HUES48 (cell line): ENCODE measurements around the gene TSGA10IP.

Experiments
- H3K27ac ChIP-seq: one replicate; pipeline ENCODE4 v1.7.0; 2013; ENCODE audit warnings: low read depth, low read length, inconsistent platforms
- H3K27me3 ChIP-seq: 2 replicates; pipeline ENCODE4 v1.6.1; 2013; ENCODE audit warnings: mild to moderate bottlenecking, low read length; ENCODE audit not compliant: control insufficient read depth, insufficient read depth
- H3K36me3 ChIP-seq: 2 replicates; pipeline ENCODE4 v1.6.1; 2013; ENCODE audit warnings: low read length; ENCODE audit not compliant: control insufficient read depth, insufficient read depth
- H3K4me1 ChIP-seq: 2 replicates; pipeline ENCODE4 v1.6.1; 2013; ENCODE audit warnings: mild to moderate bottlenecking, low read length; ENCODE audit not compliant: control insufficient read depth, insufficient read depth
- H3K4me3 ChIP-seq: 2 replicates; pipeline ENCODE4 v1.5.1; 2013; ENCODE audit warnings: mild to moderate bottlenecking, low read depth, low read length
- H3K9ac ChIP-seq: 2 replicates; pipeline ENCODE4 v1.6.1; 2013; ENCODE audit warnings: mild to moderate bottlenecking, low read depth, low read length, moderate library complexity
- H3K9me3 ChIP-seq: 2 replicates; pipeline ENCODE4 v1.6.1; 2013; ENCODE audit warnings: low read length; ENCODE audit not compliant: control insufficient read depth, insufficient read depth

Gene TSGA10IP

DNA sequence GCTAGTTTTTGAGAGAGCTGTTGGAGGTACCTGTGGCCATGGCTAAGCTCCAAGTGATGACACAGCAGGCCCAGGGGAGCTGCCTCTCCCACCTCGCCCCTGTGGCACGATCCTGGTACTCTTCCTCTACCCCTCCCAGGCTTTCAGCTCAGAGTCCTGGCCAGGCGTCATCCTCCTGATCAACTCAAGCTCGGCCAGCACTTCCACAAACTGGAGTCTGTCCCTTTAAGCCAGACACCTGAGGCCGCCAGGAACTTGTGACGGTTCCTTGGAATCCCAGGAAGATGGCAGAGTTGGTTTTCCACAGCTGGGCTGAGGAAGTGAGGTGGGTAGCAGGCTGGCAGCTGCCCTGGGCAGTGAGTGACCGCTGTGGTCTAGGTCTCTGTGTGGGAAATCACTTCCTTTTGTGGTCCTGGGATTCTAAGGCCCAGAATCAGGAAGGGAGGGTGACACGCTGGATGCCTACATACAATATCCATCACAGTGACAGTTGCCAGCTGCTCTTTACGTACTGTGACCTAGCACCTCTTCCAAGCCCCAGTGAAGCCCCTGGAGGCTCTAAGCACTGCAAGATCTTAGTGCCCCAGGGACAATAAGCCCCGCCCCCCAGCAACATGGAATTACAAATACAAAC is 63.3 kb downstream of the TSGA10IP start:
- H3K9ac ChIP-seq: no peak overlapping the region
- peaks cover 20% of the 10 kb centered on the region for H3K36me3 ChIP-seq
- no peak overlapping the region for H3K4me3 ChIP-seq
- peaks cover 8% of the 10 kb centered on the region for H3K4me1 ChIP-seq
- no peak overlapping the region for H3K27ac ChIP-seq
- no peaks in the 10 kb centered on the region for H3K9me3 ChIP-seq
- H3K27me3 ChIP-seq: peaks cover 17% of the 10 kb centered on the region
